ENCODE data around the gene KRT13.

DNA sequence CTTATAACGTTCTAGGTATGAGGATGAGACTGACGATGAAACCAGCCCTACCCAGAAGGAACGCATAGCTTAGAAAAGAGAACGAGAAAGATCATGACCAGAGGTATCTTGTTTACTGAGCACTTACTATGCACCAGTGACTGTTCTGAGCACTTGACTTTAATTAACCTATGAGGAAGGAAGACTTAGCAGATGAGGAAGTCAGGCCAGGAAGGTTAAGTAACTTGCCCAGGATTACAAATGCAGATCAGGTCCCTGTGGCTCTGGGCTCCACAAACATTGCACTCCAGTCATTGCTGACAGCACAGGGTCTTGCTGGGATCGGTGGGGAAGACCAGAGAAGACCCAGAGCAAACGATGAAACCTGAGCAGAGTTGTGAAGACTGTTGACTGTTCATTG, 7.1 kb downstream of the KRT13 start:
- TF ChIP-seq CTCF (IDR thresholded peaks at IDR 0.05; ENCODE audit: low read depth, low read length, poor library complexity, severe bottlenecking) = no peak
- no peak for TF ChIP-seq EZH2phosphoT487 (IDR thresholded peaks at IDR 0.05; ENCODE audit: borderline replicate concordance, low read length)

Data from DOHH2 (cell line).